Astrocyte of the cerebellum (primary cell): ENCODE measurements around the gene GPR171.
A peak's percentile ranks its signal among the peaks of the same experiment; 100 is the strongest.

Experiments used
- DNase-seq: peaks from one replicate; pipeline ENCODE4 v3.0.0-alpha.2; 2011; ENCODE audit warnings: low read depth
- H3K4me3 ChIP-seq: 2 replicates; pipeline ENCODE4 v1.5.1; 2011; ENCODE audit warnings: mild to moderate bottlenecking, low read depth, low read length, moderate library complexity
- in situ Hi-C: cut with HindIII; loops from 2 replicates; pipeline ENCODE4 v1.10.0; 2017; ENCODE audit warnings: low sequenced_read_pairs
- TF ChIP-seq, protein P1 (sequence below): IDR thresholded peaks from 2 replicates; pipeline ENCODE4 v1.5.1; 2012; ENCODE audit warnings: low read length, low read depth, moderate library complexity, mild to moderate bottlenecking; ENCODE audit errors: missing control alignments

Gene GPR171

GRCh38 chr3:151230646-151231045, 27.6 kb upstream of the GPR171 start:
- no peak overlapping the region for H3K4me3 ChIP-seq
- TF ChIP-seq, protein P1, sequence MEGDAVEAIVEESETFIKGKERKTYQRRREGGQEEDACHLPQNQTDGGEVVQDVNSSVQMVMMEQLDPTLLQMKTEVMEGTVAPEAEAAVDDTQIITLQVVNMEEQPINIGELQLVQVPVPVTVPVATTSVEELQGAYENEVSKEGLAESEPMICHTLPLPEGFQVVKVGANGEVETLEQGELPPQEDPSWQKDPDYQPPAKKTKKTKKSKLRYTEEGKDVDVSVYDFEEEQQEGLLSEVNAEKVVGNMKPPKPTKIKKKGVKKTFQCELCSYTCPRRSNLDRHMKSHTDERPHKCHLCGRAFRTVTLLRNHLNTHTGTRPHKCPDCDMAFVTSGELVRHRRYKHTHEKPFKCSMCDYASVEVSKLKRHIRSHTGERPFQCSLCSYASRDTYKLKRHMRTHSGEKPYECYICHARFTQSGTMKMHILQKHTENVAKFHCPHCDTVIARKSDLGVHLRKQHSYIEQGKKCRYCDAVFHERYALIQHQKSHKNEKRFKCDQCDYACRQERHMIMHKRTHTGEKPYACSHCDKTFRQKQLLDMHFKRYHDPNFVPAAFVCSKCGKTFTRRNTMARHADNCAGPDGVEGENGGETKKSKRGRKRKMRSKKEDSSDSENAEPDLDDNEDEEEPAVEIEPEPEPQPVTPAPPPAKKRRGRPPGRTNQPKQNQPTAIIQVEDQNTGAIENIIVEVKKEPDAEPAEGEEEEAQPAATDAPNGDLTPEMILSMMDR = no peak
- in situ Hi-C loops = loop anchor here (5.0 kb wide), 1 partner anchor 37 kb away; no protein-coding TSS in a partner anchor
- DNase-seq = no peak

GRCh38 chr3:151228666-151229040, 25.6 kb upstream of the GPR171 start:
- peak; percentile 48 for DNase-seq
- H3K4me3 ChIP-seq = no peak overlapping the region
- TF ChIP-seq, protein P1 = no peak
- in situ Hi-C loops = no loop called here

DNA sequence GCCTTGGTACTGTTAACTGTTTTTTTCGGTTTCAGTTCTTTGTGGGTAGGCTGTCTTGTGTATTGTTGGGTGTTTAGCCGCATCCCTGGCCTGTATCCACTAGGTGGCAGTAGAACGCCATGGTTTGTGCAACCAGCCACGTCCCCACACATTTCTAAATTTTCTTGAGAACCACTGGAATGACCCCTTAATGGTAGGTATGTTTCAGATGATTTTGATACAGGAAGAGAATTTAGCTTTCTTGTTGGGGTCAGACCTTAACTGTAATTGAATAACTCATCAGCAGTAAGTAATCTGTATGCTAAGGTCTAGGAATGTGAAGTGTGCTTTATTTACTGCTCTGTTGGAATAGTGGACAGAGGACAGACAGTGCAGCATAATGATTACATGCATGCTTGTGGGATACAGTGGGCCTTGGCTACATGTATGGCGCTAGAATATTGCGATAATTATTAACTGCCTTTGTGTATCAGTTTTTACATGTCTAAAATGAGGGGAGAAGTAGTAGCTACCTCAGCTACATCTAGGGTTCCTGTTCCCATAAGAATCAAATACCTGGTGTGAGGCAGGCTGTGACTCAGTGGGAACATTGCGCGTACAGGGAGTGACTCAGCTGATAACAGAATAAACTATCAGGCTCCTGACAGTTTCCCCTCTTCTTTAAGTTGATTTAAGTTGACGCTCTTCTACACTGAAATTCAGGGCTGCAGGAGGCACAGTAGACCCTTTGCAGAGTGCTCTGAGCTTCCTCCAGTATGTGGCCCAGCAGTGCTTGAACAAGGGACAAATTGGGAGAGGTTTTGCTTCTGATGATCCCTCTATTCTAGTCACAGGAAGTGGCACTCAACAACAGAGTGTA, 25.0 kb upstream of the GPR171 start:
- TF ChIP-seq, protein P1 = peak; percentile 94
- in situ Hi-C loops = no loop called here
- DNase-seq = peak; percentile 79
- no peak overlapping the region for H3K4me3 ChIP-seq

DNA sequence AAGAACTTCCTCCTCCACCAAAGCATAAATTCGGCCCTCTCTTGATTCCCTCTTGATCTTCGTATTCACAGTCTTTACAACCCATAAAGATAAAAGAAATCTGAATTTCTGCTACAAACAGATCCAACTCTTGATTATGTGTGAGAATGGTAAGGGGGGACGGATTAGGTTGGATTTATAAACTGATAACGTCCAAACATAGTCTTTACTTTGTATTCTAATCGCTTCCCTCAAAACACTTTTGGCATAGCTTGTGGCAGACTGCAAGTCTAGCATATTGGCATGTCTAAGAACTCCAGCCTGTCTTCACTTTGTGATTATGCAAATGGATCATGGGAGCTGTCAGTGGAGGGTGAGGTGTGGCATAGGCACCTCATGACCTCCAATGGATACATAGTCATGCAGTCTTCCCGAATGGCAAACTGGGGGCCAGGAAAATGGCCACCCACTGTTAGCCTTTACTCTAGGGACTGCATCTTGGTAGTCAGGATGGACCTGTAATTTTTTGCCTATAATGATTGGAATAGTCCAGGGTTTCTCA, 24.3 kb upstream of the GPR171 start:
- in situ Hi-C loops = no loop called here
- no peak overlapping the region for H3K4me3 ChIP-seq
- no peak for DNase-seq
- TF ChIP-seq, protein P1 = no peak

- TF ChIP-seq, protein P1 = no peak
- in situ Hi-C loops = no loop called here
- H3K4me3 ChIP-seq = no peak overlapping the region
- no peak for DNase-seq
Measured at GRCh38 chr3:151226825-151227224, 23.8 kb upstream of the GPR171 start.

DNA sequence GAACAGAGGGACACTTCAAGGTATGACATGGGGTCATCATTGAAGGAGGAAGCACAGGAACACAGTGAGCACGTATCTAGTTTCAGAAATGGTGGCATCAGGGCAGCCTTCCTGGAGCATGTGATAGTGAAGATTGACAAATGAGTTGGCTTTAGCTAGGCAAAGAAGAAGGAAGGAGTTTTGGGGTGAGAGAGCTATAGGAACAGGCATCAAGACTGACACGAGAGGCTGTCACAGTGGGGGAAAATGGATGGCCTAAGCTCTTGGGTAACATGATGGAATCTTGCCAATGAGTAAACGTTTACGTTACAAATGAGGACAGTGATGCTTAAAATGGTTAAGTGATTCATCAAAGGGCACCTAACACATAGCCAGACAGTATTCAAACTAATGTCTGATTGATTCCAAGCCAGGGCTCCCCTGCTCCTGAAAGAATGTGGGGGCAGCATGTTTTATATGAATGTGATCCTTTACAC, 23.1 kb upstream of the GPR171 start:
- H3K4me3 ChIP-seq = no peak overlapping the region
- TF ChIP-seq, protein P1 = no peak
- DNase-seq = peak; percentile 29
- in situ Hi-C loops = no loop called here
